ENCODE results near the gene CEP104.
A peak's percentile ranks its signal among the peaks of the same experiment; 100 is the strongest.

Gene CEP104

GRCh38 chr1:3856923-3857790 is at the start of gene CEP104, which contains the start of gene DFFB:
Gene CEP104, minus strand, starts transcription at chr1:3857211. Its CDS starts 4,804 bp downstream, at chr1:3852407.
Gene DFFB, plus strand, starts transcription at chr1:3857476. Its CDS starts 128 bp downstream, at chr1:3857604.
- DNase-seq (ENCODE audit: low spot score): peak; percentile 95

- no peak for DNase-seq (ENCODE audit: low spot score)
Measured at GRCh38 chr1:3906672-3907020, 49.6 kb upstream of the CEP104 start.

- DNase-seq (ENCODE audit: low spot score): no peak
Measured at GRCh38 chr1:3905953-3906671, 49.1 kb upstream of the CEP104 start.

- no peak for DNase-seq (ENCODE audit: low spot score)
Measured at GRCh38 chr1:3905266-3905952, 48.4 kb upstream of the CEP104 start.

- DNase-seq (ENCODE audit: low spot score): no peak
Measured at GRCh38 chr1:3904843-3905185, 47.8 kb upstream of the CEP104 start.

- no peak for DNase-seq (ENCODE audit: low spot score)
Measured at GRCh38 chr1:3904006-3904842, 47.2 kb upstream of the CEP104 start.

- no peak for DNase-seq (ENCODE audit: low spot score)
Measured at GRCh38 chr1:3903141-3904005, 46.4 kb upstream of the CEP104 start.

GRCh38 chr1:3902571-3903091 is 45.6 kb upstream of the CEP104 start:
- DNase-seq (ENCODE audit: low spot score): no peak

- DNase-seq (ENCODE audit: low spot score): no peak
Measured at GRCh38 chr1:3902111-3902511, 45.1 kb upstream of the CEP104 start.

GRCh38 chr1:3900969-3901529 is 44.0 kb upstream of the CEP104 start:
- peak; percentile 97 for DNase-seq (ENCODE audit: low spot score)

- DNase-seq (ENCODE audit: low spot score): peak; percentile 95
Measured at GRCh38 chr1:3900150-3900968, 43.3 kb upstream of the CEP104 start, which contains the start of gene C1orf174. Gene C1orf174, minus strand, starts transcription at chr1:3900272. Its CDS starts 86 bp downstream, at chr1:3900186.

- no peak for DNase-seq (ENCODE audit: low spot score)
Measured at GRCh38 chr1:3899754-3900149, 42.7 kb upstream of the CEP104 start.

GRCh38 chr1:3898994-3899753 is 42.2 kb upstream of the CEP104 start:
- no peak for DNase-seq (ENCODE audit: low spot score)

- no peak for DNase-seq (ENCODE audit: low spot score)
Measured at GRCh38 chr1:3898475-3898735, 41.4 kb upstream of the CEP104 start.

GRCh38 chr1:3896396-3897000 is 39.5 kb upstream of the CEP104 start:
- DNase-seq (ENCODE audit: low spot score): no peak

- no peak for DNase-seq (ENCODE audit: low spot score)
Measured at GRCh38 chr1:3895951-3896325, 38.9 kb upstream of the CEP104 start.

GRCh38 chr1:3895279-3895950 is 38.4 kb upstream of the CEP104 start:
- no peak for DNase-seq (ENCODE audit: low spot score)

Data from ecto neural progenitor cell (in vitro differentiated cells).